ENCODE measurements around the gene RALGPS2.
A peak's percentile ranks its signal among the peaks of the same experiment; 100 is the strongest.

The RALGPS2 gene

GRCh38 chr1:178808529-178808928 is 83.5 kb downstream of the RALGPS2 start:
- DNase-seq (ENCODE audit: low read depth) = no peak

GRCh38 chr1:178810585-178810984 is 85.5 kb downstream of the RALGPS2 start:
- no peak overlapping the region for H3K4me3 ChIP-seq (ENCODE audit: control insufficient read depth, low read depth, low read length)
- TF ChIP-seq CTCF (conservative IDR thresholded peaks at IDR 0.05; ENCODE audit: control insufficient read depth, insufficient read depth, low read depth, low read length) = no peak
- DNase-seq (ENCODE audit: low read depth) = no peak

More at GRCh38 chr1:178808529-178808928, 83.5 kb downstream of the RALGPS2 start:
- no peak overlapping the region for H3K4me3 ChIP-seq (ENCODE audit: control insufficient read depth, low read depth, low read length)
- no peak for TF ChIP-seq CTCF (conservative IDR thresholded peaks at IDR 0.05; ENCODE audit: control insufficient read depth, insufficient read depth, low read depth, low read length)

- H3K4me3 ChIP-seq (ENCODE audit: control insufficient read depth, low read depth, low read length) = no peak overlapping the region
- DNase-seq (ENCODE audit: low read depth) = peak; percentile 15
- TF ChIP-seq CTCF (conservative IDR thresholded peaks at IDR 0.05; ENCODE audit: control insufficient read depth, insufficient read depth, low read depth, low read length) = no peak
These were observed 93.4 kb downstream of the RALGPS2 start for GRCh38 chr1:178818416-178818815.

- no peak overlapping the region for H3K4me3 ChIP-seq (ENCODE audit: control insufficient read depth, low read depth, low read length)
- no peak for TF ChIP-seq CTCF (conservative IDR thresholded peaks at IDR 0.05; ENCODE audit: control insufficient read depth, insufficient read depth, low read depth, low read length)
- no peak for DNase-seq (ENCODE audit: low read depth)
These were observed 94.1 kb downstream of the RALGPS2 start for GRCh38 chr1:178819123-178819522.

GRCh38 chr1:178821134-178821866 is 96.3 kb downstream of the RALGPS2 start:
- no peak for TF ChIP-seq CTCF (conservative IDR thresholded peaks at IDR 0.05; ENCODE audit: control insufficient read depth, insufficient read depth, low read depth, low read length)
- no peak overlapping the region for H3K4me3 ChIP-seq (ENCODE audit: control insufficient read depth, low read depth, low read length)
- no peak for DNase-seq (ENCODE audit: low read depth)

- no peak overlapping the region for H3K4me3 ChIP-seq (ENCODE audit: control insufficient read depth, low read depth, low read length)
- TF ChIP-seq CTCF (conservative IDR thresholded peaks at IDR 0.05; ENCODE audit: control insufficient read depth, insufficient read depth, low read depth, low read length) = no peak
- no peak for DNase-seq (ENCODE audit: low read depth)
These were observed 100.1 kb downstream of the RALGPS2 start for GRCh38 chr1:178825167-178825566.
